Mesothelial cell of epicardium (in vitro differentiated cells): Measurements from ENCODE around the gene SLC22A15. TPM values are rescaled to one million over a fixed set of nuclear protein-coding genes. Genes with fewer than 3 reads are reported as not detected.
"Not testable (repeated sequence)": the region's sequence is repeated elsewhere in the genome, so short reads cannot be mapped to it uniquely, and the experiment has no call there.

Experiments used
- DNase-seq, 2 experiments: peaks; one replicate each; pipeline ENCODE4 v3.0.0; 2021; ENCODE audit warnings: low spot score in 2 of 2; ENCODE audit not compliant: unreplicated experiment in 2 of 2
- H3K27ac Mint-ChIP-seq: 2 replicates; pipeline ENCODE4 v1.8.0; 2021; ENCODE audit warnings: mixed read lengths
- H3K27me3 Mint-ChIP-seq: 2 replicates; pipeline ENCODE4 v1.8.0; 2021; ENCODE audit warnings: low read depth, mixed read lengths
- H3K36me3 Mint-ChIP-seq: 2 replicates; pipeline ENCODE4 v1.8.0; 2021; ENCODE audit warnings: mixed read lengths
- H3K4me1 Mint-ChIP-seq: 2 replicates; pipeline ENCODE4 v1.8.0; 2021; ENCODE audit warnings: mixed read lengths
- H3K4me3 Mint-ChIP-seq: 2 replicates; pipeline ENCODE4 v1.8.0; 2021; ENCODE audit warnings: mild to moderate bottlenecking, moderate library complexity, mixed read lengths
- H3K9me3 Mint-ChIP-seq: 2 replicates; pipeline ENCODE4 v1.8.0; 2021; ENCODE audit warnings: mixed read lengths
- total RNA-seq: library from RNA; stranded (reverse); gene quantifications from 3 replicates; pipeline ENCODE4 v1.2.1, GENCODE V29; 2021
- TF ChIP-seq, protein P1 (sequence below): fragments of 200-600 bp; sonication (generic); IDR thresholded peaks from one replicate; pipeline ENCODE4 v1.5.0; 2021; ENCODE audit warnings: antibody characterized with exemption; ENCODE audit not compliant: unreplicated experiment

Gene SLC22A15
- total RNA-seq, 1 donor from 2014 or later, result 10.1 TPM

DNA sequence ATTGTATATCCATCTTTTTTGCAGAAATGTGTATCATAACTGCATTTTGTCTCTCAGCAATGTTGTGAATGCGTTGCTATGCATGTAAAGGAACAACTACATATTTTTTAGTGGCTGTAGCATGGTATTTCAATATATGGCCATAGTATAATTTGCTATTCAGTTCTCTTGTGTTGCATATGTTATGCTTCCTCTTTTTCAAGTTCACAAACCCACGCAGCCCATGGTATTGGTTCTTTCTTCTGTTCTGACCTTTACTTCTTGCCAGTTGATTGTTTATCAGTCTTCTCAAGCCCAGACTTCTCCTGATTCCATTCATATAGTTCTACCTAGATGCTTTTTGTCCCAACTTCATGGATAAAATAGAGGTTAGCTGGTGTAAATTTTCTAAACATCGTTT is 6.1 kb downstream of the SLC22A15 start:
- no peak for DNase-seq
- no peak overlapping the region for H3K27ac Mint-ChIP-seq
- no peaks in the 10 kb centered on the region for H3K9me3 Mint-ChIP-seq
- H3K36me3 Mint-ChIP-seq, result peaks cover 2% of the 10 kb centered on the region
- peaks cover 3% of the 10 kb centered on the region for H3K4me1 Mint-ChIP-seq
- no peaks in the 10 kb centered on the region for H3K27me3 Mint-ChIP-seq
- H3K4me3 Mint-ChIP-seq, result no peak overlapping the region
- TF ChIP-seq, protein P1, sequence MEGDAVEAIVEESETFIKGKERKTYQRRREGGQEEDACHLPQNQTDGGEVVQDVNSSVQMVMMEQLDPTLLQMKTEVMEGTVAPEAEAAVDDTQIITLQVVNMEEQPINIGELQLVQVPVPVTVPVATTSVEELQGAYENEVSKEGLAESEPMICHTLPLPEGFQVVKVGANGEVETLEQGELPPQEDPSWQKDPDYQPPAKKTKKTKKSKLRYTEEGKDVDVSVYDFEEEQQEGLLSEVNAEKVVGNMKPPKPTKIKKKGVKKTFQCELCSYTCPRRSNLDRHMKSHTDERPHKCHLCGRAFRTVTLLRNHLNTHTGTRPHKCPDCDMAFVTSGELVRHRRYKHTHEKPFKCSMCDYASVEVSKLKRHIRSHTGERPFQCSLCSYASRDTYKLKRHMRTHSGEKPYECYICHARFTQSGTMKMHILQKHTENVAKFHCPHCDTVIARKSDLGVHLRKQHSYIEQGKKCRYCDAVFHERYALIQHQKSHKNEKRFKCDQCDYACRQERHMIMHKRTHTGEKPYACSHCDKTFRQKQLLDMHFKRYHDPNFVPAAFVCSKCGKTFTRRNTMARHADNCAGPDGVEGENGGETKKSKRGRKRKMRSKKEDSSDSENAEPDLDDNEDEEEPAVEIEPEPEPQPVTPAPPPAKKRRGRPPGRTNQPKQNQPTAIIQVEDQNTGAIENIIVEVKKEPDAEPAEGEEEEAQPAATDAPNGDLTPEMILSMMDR, result no peak

DNA sequence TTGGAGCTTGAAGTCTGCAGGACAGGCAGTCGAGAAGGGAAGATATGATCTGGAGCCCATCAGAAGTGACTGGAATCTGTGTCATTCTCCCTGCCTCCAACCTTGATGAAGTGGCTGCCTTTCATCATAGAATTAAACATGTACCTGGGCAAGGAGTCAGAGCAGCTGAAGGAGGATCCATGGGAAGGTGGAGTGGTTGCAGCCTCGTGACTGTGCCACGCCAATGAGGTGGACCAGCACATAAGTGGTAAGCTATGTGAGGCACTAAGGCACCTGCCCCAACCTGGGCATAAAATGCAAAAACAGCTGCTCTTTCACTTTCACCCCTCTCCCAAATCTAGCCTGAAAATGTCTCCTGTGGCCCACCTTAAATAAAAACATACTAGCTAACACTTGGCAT is 7.3 kb downstream of the SLC22A15 start:
- Mint-ChIP-seq H3K27ac (no peak overlapping the region), H3K9me3 (no peaks in the 10 kb centered on the region), H3K4me1 (no peaks in the 10 kb centered on the region), H3K4me3 (no peak overlapping the region), H3K27me3 (no peaks in the 10 kb centered on the region), H3K36me3 (peaks cover 2% of the 10 kb centered on the region)
- TF ChIP-seq, protein P1, result no peak
- DNase-seq, result no peak

DNA sequence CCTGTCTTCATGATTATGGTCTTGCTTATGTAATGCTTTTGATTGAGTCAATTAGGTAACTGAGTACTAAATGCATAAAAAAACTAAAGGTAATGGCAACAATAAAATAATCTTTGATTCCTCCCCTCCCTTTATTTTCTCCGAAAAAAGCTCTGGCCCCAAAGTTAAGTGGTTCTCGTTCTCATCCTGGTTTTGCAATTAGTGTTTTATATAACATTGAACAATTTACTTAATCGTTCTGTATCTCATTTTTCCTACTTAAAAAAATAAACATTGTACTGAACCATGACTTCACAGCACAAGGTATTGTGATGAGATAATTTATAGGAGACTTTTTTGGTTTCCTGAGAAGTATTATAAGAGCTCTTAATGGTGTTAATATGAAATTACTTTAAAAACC is 11.3 kb downstream of the SLC22A15 start:
- no peak overlapping the region for H3K27ac Mint-ChIP-seq
- H3K4me1 Mint-ChIP-seq, result no peaks in the 10 kb centered on the region
- H3K36me3 Mint-ChIP-seq, result peaks cover 2% of the 10 kb centered on the region
- no peaks in the 10 kb centered on the region for H3K9me3 Mint-ChIP-seq
- H3K4me3 Mint-ChIP-seq, result no peak overlapping the region
- TF ChIP-seq, protein P1, result no peak
- H3K27me3 Mint-ChIP-seq, result no peaks in the 10 kb centered on the region
- DNase-seq, result no peak

DNA sequence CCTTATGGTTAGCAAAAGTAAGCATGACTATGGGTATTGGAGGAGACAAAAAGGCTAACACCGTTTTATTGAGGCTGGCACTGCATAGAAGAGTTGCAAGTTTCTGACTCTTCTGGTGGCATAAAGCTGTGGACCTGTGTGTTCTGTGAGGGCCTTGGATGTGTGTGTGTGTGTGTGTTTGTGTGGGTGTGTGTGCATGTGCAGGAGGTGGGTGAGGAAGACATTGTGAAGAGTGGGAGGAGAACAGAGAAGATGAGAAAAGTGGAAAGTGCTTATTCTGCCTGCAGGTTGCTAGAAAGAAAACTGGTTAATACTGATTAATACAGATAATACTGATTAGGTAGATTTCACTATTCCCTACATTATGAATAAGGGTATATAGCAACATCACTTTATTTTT is 12.6 kb downstream of the SLC22A15 start:
- no peak overlapping the region for H3K27ac Mint-ChIP-seq
- no peaks in the 10 kb centered on the region for H3K4me1 Mint-ChIP-seq

DNA sequence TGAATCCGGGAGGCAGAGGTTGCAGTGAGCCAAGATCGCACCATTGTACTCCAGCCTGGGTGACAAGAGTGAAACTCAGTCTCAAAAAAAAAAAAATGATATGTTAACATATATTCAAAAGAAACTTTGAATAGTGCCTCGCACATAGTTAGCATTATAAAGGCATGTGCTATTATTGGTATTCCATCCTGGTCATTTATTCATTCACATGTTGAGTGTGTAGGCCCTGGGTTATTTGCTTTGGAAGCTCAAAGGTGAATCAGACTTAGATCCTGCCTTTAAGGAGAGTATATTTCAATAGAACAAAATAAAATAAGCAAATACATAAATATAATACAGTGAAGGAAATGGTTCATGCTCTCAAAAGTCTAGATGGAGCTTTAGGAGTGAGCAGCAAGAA is 13.4 kb downstream of the SLC22A15 start:
- TF ChIP-seq, protein P1, result no peak
- Mint-ChIP-seq H3K9me3 (no peaks in the 10 kb centered on the region), H3K4me3 (no peak overlapping the region), H3K27ac (no peak overlapping the region), H3K36me3 (peaks cover 9% of the 10 kb centered on the region), H3K27me3 (no peaks in the 10 kb centered on the region), H3K4me1 (no peaks in the 10 kb centered on the region)
- no peak for DNase-seq

More for the DNA sequence above, 12.6 kb downstream of the SLC22A15 start:
- H3K9me3 Mint-ChIP-seq, result no peaks in the 10 kb centered on the region
- H3K4me3 Mint-ChIP-seq, result no peak overlapping the region
- peaks cover 7% of the 10 kb centered on the region for H3K36me3 Mint-ChIP-seq
- no peak for DNase-seq
- TF ChIP-seq, protein P1, result no peak
- H3K27me3 Mint-ChIP-seq, result no peaks in the 10 kb centered on the region

DNA sequence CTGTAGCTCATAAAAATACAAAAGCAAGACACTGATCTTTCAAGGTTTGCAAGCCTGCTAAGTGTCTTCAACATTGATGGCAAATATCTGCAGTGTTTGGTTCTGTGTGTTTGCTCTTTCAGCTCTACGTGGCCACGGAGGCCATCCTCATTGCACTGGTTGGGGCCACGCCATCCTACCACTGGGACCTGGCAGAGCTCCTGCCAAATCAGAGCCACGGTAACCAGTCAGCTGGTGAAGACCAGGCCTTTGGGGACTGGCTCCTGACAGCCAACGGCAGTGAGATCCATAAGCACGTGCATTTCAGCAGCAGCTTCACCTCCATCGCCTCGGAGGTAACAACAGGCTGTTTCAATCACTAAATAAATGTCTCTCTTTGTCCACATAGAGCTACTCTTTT is 15.6 kb downstream of the SLC22A15 start:
- Mint-ChIP-seq H3K4me1 (no peaks in the 10 kb centered on the region), H3K36me3 (peaks cover 14% of the 10 kb centered on the region), H3K27me3 (no peaks in the 10 kb centered on the region), H3K4me3 (no peak overlapping the region), H3K27ac (no peak overlapping the region), H3K9me3 (peaks cover 3% of the 10 kb centered on the region)
- TF ChIP-seq, protein P1, result no peak
- DNase-seq, result no peak

DNA sequence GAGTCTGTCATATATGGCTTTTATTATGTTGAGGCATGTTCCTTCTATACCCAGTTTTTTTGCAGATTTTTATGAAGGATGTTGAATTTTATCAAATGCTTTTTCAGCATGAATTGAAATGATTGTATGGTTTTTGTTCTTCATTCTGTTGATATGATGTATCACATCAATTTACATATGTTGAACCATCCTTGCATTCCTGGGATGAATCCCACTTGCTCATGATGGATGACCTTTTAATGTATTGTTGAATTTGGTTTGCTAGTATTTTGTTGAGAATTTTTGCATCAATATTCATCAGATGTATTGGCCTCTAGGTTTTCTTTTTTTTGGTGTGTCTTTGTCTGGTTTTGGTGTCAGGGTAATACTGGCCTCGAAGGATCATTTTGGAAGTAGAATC is 21.6 kb downstream of the SLC22A15 start:
- not testable (repeated sequence) for H3K27ac Mint-ChIP-seq, DNase-seq, H3K27me3 Mint-ChIP-seq, H3K4me3 Mint-ChIP-seq, H3K4me1 Mint-ChIP-seq
- Mint-ChIP-seq H3K36me3 (peaks cover 61% of the 10 kb centered on the region), H3K9me3 (peaks cover 46% of the 10 kb centered on the region)
